Parathyroid adenoma (tissue), 2 donors: ENCODE results near the gene ACAD10.
"Not testable (repeated sequence)": the region's sequence is repeated elsewhere in the genome, so short reads cannot be mapped to it uniquely, and the experiment has no call there.

ENCODE experiments used
- H2AFZ ChIP-seq: fragments of 300-600 bp; sonication (generic); one replicate; pipeline ENCODE4 v1.7.0; 2017; ENCODE audit warnings: antibody characterized with exemption, mild to moderate bottlenecking
- H3K27ac ChIP-seq: fragments of 300-600 bp; sonication (generic); one replicate; pipeline ENCODE4 v1.7.0; 2017
- H3K27me3 ChIP-seq: fragments of 300-600 bp; sonication (generic); one replicate; pipeline ENCODE4 v1.7.0; 2017; ENCODE audit warnings: low read length; ENCODE audit not compliant: control insufficient read depth, insufficient read depth
- H3K36me3 ChIP-seq: fragments of 300-600 bp; sonication (generic); one replicate; pipeline ENCODE4 v1.7.0; 2017; ENCODE audit warnings: low read length; ENCODE audit not compliant: control insufficient read depth, insufficient read depth
- H3K4me1 ChIP-seq: fragments of 300-600 bp; sonication (generic); one replicate; pipeline ENCODE4 v1.7.0; 2017; ENCODE audit warnings: control low read depth
- H3K4me2 ChIP-seq: fragments of 300-600 bp; sonication (generic); one replicate; pipeline ENCODE4 v1.7.0; 2017; ENCODE audit warnings: low read length
- H3K4me3 ChIP-seq: fragments of 300-600 bp; sonication (generic); one replicate; pipeline ENCODE4 v1.7.0; 2017; ENCODE audit warnings: low read depth, low read length
- H3K79me2 ChIP-seq: fragments of 300-600 bp; sonication (generic); one replicate; pipeline ENCODE4 v1.7.0; 2017; ENCODE audit warnings: control low read depth
- H3K9ac ChIP-seq: fragments of 300-600 bp; sonication (generic); one replicate; pipeline ENCODE4 v1.7.0; 2017; ENCODE audit warnings: mild to moderate bottlenecking
- H3K9me3 ChIP-seq: fragments of 300-600 bp; sonication (generic); one replicate; pipeline ENCODE4 v1.7.0; 2017; ENCODE audit warnings: low read length; ENCODE audit not compliant: control insufficient read depth
- CTCF ChIP-seq: fragments of 300-600 bp; sonication (generic); IDR thresholded peaks from one replicate; pipeline ENCODE4 v1.7.0; 2017; ENCODE audit warnings: antibody characterized with exemption, mild to moderate bottlenecking
- donor health status: primary hyperparathyroidism.

Gene ACAD10

GRCh38 chr12:111706145-111706544, 20.3 kb downstream of the ACAD10 start:
- no peak overlapping the region for H3K9ac ChIP-seq
- H3K4me2 ChIP-seq, result no peak overlapping the region
- TF ChIP-seq CTCF, result no peak
- no peaks in the 10 kb centered on the region for H3K36me3 ChIP-seq
- H3K9me3 ChIP-seq, result no peaks in the 10 kb centered on the region
- no peak overlapping the region for H2AFZ ChIP-seq
- H3K27me3 ChIP-seq, result no peaks in the 10 kb centered on the region
- H3K4me3 ChIP-seq, result no peak overlapping the region
- peaks cover 4% of the 10 kb centered on the region for H3K79me2 ChIP-seq
- H3K27ac ChIP-seq, result no peak overlapping the region
- peaks cover 12% of the 10 kb centered on the region for H3K4me1 ChIP-seq

GRCh38 chr12:111715279-111715678, 29.4 kb downstream of the ACAD10 start:
- Histone ChIP-seq H3K27me3 (no peaks in the 10 kb centered on the region), H3K4me3 (no peak overlapping the region), H2AFZ (no peak overlapping the region), H3K9ac (no peak overlapping the region), H3K27ac (no peak overlapping the region), H3K9me3 (no peaks in the 10 kb centered on the region), H3K79me2 (no peaks in the 10 kb centered on the region), H3K4me1 (no peaks in the 10 kb centered on the region), H3K36me3 (no peaks in the 10 kb centered on the region), H3K4me2 (no peak overlapping the region)
- TF ChIP-seq CTCF, result no peak

GRCh38 chr12:111719316-111719715, 33.5 kb downstream of the ACAD10 start:
- H3K79me2 ChIP-seq, H3K9me3 ChIP-seq, H3K4me1 ChIP-seq, H3K27me3 ChIP-seq, H2AFZ ChIP-seq, H3K9ac ChIP-seq, H3K4me3 ChIP-seq, H3K4me2 ChIP-seq, H3K36me3 ChIP-seq, H3K27ac ChIP-seq: not testable (repeated sequence)

- no peak overlapping the region for H3K4me3 ChIP-seq
- no peaks in the 10 kb centered on the region for H3K9me3 ChIP-seq
- H3K79me2 ChIP-seq, result no peaks in the 10 kb centered on the region
- H3K27ac ChIP-seq, result no peak overlapping the region
- no peak overlapping the region for H3K9ac ChIP-seq
- H2AFZ ChIP-seq, result no peak overlapping the region
- no peaks in the 10 kb centered on the region for H3K36me3 ChIP-seq
- no peak for TF ChIP-seq CTCF
- no peaks in the 10 kb centered on the region for H3K27me3 ChIP-seq
- H3K4me1 ChIP-seq, result no peaks in the 10 kb centered on the region
- no peak overlapping the region for H3K4me2 ChIP-seq
Measured at GRCh38 chr12:111720457-111720856, 34.6 kb downstream of the ACAD10 start.

- H3K4me3 ChIP-seq, H3K36me3 ChIP-seq, H3K9ac ChIP-seq, H3K9me3 ChIP-seq, H3K27ac ChIP-seq, H3K79me2 ChIP-seq, H3K4me1 ChIP-seq, H3K27me3 ChIP-seq, H2AFZ ChIP-seq, H3K4me2 ChIP-seq: not testable (repeated sequence)
Measured at GRCh38 chr12:111723646-111724360, 38.0 kb downstream of the ACAD10 start.

GRCh38 chr12:111728795-111729194, 42.9 kb downstream of the ACAD10 start:
- no peak for TF ChIP-seq CTCF
- no peak overlapping the region for H3K4me3 ChIP-seq
- no peaks in the 10 kb centered on the region for H3K4me1 ChIP-seq
- no peaks in the 10 kb centered on the region for H3K27me3 ChIP-seq
- H3K9me3 ChIP-seq, result no peaks in the 10 kb centered on the region
- no peak overlapping the region for H3K4me2 ChIP-seq
- no peak overlapping the region for H2AFZ ChIP-seq
- no peak overlapping the region for H3K27ac ChIP-seq
- no peaks in the 10 kb centered on the region for H3K79me2 ChIP-seq
- H3K9ac ChIP-seq, result no peak overlapping the region
- no peaks in the 10 kb centered on the region for H3K36me3 ChIP-seq
